LHCN-M2 (cell line): ENCODE data around the gene YES1. TPM values are rescaled to one million over a fixed set of nuclear protein-coding genes. Genes with fewer than 3 reads are reported as not detected.
"Not testable (repeated sequence)": the region's sequence is repeated elsewhere in the genome, so short reads cannot be mapped to it uniquely, and the experiment has no call there.

Experiments
- DNase-seq: peaks from one replicate; pipeline ENCODE4 v3.0.0-alpha.2; 2012; ENCODE audit warnings: low read depth
- total RNA-seq: library from RNA; depleted of rRNA; stranded (reverse); fragments of >200 nt; gene quantifications from 2 replicates; pipeline ENCODE4 v1.2.3, GENCODE V29; 2014

The YES1 gene
- total RNA-seq, 1 experiment from 2014 or later = 124 TPM

- DNase-seq = peak; percentile 39
Observed at GRCh38 chr18:824179-824578, 12.1 kb upstream of the YES1 start.

- no peak for DNase-seq
Observed at GRCh38 chr18:820591-821165, 8.6 kb upstream of the YES1 start.

GRCh38 chr18:816869-817268, 4.8 kb upstream of the YES1 start:
- no peak for DNase-seq

- DNase-seq = no peak
Observed at GRCh38 chr18:816088-816653, 4.1 kb upstream of the YES1 start.

- DNase-seq = no peak
Observed at GRCh38 chr18:815353-815752, 3.3 kb upstream of the YES1 start.

GRCh38 chr18:814300-815084, 2.5 kb upstream of the YES1 start:
- no peak for DNase-seq

GRCh38 chr18:813172-814071, 1.4 kb upstream of the YES1 start:
- no peak for DNase-seq

GRCh38 chr18:812376-813171, 532 bp upstream of the YES1 start:
- DNase-seq = peak; percentile 79

- no peak for DNase-seq
Observed at GRCh38 chr18:811182-811891, 705 bp downstream of the YES1 start.

GRCh38 chr18:809985-810642, 1.9 kb downstream of the YES1 start:
- no peak for DNase-seq

GRCh38 chr18:809228-809627, 2.8 kb downstream of the YES1 start:
- not testable (repeated sequence) for DNase-seq

GRCh38 chr18:808502-808901, 3.5 kb downstream of the YES1 start:
- no peak for DNase-seq

GRCh38 chr18:808086-808485, 4.0 kb downstream of the YES1 start:
- DNase-seq = peak; percentile 89

- DNase-seq = no peak
Observed at GRCh38 chr18:805755-806110, 6.3 kb downstream of the YES1 start.

- no peak for DNase-seq
Observed at GRCh38 chr18:805008-805754, 6.9 kb downstream of the YES1 start.

- DNase-seq = no peak
Observed at GRCh38 chr18:801137-801536, 10.9 kb downstream of the YES1 start.

- no peak for DNase-seq
Observed at GRCh38 chr18:799943-800342, 12.1 kb downstream of the YES1 start.

- not testable (repeated sequence) for DNase-seq
Observed at GRCh38 chr18:795383-795782, 16.7 kb downstream of the YES1 start.

GRCh38 chr18:789397-789796, 22.6 kb downstream of the YES1 start:
- DNase-seq = no peak
